Measurements from ENCODE around the gene QDPR.

QDPR gene

DNA sequence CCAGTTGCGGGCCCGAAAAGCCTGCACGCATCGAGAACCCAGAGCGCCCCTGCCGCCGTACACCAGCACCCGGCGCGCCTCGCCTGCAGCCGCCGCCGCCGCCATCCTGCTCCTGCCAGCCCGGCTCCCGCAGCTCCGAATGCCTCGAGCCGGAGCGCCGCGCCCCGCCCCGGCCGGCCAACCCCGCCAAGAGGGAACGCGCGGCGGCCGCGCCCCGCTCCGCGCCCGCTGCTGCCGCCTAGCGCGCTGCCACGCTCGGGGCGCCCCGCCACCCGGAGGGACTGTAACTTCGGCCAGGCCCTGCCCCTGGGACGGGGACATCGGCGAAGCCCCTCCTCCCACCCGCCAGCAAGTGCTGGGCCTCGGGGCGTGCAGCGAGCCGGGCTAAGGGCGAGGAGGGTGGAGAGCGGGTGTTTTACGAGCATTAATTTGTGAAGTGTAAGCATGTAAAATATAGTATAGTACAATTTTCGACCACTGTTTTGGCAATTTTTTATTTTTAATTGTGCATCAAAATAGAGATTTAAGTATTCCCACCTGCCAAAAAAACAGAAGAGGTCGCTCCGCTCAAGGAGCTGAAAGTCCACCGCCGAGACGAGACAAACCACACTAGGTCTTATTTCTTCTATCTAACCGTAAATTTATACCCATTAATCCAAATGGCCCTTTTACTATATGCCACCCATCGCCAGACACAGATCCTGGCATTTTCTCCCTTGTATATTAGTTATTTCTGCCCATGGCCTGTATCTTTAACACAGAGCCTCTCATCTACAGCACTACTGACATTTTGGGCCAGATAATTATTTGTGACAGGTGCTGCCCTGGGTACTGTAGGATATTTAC lies at the start of gene QDPR:
Gene QDPR (minus strand): TSS at position 141 of the 846 bp plus-strand sequence. CDS start 36 bp downstream, at position 105.
- TF ChIP-seq, protein P1, sequence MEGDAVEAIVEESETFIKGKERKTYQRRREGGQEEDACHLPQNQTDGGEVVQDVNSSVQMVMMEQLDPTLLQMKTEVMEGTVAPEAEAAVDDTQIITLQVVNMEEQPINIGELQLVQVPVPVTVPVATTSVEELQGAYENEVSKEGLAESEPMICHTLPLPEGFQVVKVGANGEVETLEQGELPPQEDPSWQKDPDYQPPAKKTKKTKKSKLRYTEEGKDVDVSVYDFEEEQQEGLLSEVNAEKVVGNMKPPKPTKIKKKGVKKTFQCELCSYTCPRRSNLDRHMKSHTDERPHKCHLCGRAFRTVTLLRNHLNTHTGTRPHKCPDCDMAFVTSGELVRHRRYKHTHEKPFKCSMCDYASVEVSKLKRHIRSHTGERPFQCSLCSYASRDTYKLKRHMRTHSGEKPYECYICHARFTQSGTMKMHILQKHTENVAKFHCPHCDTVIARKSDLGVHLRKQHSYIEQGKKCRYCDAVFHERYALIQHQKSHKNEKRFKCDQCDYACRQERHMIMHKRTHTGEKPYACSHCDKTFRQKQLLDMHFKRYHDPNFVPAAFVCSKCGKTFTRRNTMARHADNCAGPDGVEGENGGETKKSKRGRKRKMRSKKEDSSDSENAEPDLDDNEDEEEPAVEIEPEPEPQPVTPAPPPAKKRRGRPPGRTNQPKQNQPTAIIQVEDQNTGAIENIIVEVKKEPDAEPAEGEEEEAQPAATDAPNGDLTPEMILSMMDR (IDR thresholded peaks at IDR 0.05; ENCODE audit: low read depth, low read length): no peak
- H3K4me3 ChIP-seq (ENCODE audit: low read depth, low read length): peak within 1 kb of the TSS; percentile 76

DNA sequence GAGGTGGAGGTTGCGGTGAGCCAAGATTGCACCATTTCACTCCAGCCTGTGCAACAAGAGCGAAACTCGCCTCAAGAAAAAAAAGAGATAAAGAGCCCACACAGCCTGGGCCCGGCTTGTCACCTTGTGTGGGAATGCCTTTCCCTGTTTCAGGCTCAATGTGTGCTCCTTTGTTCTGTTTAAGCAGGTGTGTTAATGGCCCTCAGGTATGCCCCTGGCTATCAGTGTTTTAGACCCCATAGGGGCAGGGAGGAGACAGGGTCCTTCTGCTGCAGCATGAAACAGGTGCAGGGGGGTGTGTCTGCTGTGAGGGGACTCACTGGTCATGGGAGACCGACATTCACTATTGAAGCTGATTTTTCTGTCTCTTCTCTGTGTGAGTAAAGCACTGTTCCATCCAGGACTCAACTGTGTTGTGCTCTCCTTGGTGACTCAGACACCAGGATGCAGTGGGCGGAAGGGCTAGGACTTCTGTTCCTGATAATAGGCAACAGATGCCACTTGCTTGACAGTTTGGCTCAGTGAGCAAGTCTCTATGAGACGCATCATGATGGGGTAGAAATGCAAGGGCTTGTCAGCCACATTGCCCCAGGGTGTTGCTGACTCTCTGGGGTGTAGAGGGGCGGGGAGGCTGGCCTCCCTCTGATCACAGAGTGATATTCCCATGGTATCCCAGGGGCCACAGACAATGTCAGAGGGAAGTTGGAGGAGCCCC lies 49.5 kb upstream of the QDPR start:
- TF ChIP-seq, protein P1 (IDR thresholded peaks at IDR 0.05; ENCODE audit: low read depth, low read length): no peak
- no peak overlapping the region for H3K4me3 ChIP-seq (ENCODE audit: low read depth, low read length)

DNA sequence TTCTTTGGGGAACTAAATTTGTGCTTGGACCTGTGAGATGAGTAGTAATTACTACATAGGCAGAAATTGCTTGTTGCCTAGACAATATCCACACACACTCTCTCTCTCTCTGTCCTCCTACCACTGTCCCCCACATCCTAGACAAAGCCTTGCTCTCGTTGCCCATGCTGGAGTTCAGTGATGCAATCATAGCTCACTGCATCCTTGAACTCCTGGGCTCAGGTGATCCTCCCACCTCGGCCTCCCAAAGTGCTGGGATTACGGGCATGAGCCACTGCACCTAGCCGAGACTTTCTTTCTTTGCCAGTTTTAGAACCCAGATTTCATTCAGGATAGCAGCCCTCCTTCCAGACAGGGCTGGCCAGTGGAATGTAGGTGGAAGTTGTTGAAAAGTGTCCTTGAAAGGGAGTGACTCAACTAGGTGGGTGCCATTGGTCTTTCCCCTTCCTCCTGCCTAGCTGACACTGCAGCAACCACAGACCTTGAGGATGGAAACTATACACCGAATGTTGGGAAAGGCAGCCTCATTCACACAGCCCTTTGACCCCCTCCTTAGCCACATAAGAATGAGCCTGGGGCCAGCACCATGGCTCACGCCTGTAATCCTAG lies 48.3 kb upstream of the QDPR start:
- TF ChIP-seq, protein P1 (IDR thresholded peaks at IDR 0.05; ENCODE audit: low read depth, low read length): no peak
- H3K4me3 ChIP-seq (ENCODE audit: low read depth, low read length): no peak overlapping the region

DNA sequence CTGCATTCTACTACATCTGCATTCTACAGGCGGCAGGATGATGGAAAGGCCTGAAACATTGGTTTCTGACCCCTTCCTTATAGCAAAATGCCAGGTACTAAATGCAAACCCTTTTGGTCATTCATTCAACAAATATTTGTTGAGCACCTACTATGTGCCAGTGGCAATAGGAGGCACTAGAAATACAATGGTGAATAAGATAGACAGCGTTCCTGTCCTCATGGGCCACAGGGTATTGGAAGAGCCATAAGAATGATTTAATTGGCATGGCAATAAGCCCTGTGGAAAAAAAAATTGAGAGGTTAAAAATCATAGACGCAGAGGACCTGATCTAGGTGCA lies 47.8 kb upstream of the QDPR start:
- TF ChIP-seq, protein P1 (IDR thresholded peaks at IDR 0.05; ENCODE audit: low read depth, low read length): no peak
- no peak overlapping the region for H3K4me3 ChIP-seq (ENCODE audit: low read depth, low read length)

DNA sequence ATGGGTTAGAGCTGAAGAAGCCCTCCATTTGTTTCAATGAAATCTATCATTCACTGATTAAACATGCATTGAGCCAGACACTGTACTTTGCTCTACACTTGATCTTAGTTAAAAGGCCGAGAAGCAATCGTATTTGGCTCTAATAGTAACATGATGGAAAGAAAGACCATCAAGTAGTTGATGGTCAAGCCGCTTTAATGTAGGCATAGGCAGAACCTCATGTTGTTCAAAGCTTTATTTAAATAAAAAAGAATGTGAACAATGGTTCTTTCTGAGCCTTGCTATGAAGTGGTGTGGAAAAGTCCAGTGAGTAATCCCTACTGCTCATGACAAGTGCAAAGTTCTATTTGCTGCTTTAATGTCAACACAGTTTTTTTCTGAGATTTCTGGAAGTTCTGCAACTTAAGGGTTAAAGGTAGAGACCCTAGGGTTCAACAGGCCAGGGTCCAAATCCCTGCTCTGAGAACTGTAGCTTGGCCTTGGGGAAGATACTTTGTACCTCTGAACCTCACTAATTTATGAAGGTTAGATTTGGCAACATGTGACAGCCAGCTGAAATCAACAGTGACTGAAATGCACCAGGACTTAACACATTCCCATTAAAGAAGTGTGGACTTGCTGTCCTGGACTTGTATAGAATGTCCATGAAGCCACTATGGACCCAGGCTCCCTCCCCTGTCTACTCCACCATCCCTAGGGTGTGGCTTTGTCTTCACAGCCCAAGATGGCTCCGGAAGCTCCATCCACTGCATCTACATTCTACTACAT lies 47.2 kb upstream of the QDPR start:
- TF ChIP-seq, protein P1 (IDR thresholded peaks at IDR 0.05; ENCODE audit: low read depth, low read length): no peak
- no peak overlapping the region for H3K4me3 ChIP-seq (ENCODE audit: low read depth, low read length)

DNA sequence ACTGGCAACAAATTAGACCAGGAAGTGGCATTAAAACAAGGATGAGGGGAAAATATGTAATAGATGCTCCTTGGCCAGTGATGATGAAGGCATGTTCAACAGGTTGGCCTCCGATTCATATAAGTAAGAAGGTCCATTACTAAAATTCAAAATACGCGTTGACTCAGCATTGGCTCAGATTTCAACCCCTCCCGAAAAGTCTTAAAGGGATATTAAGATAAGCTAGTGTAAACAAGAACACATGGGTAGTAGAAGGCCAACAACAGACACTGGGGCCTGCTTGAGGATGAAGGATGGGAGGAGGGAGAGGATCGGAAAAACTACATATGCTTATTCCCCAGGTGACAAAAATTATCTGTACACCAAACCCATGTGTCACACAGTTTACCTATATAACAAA lies 46.0 kb upstream of the QDPR start:
- H3K4me3 ChIP-seq (ENCODE audit: low read depth, low read length): no peak overlapping the region
- TF ChIP-seq, protein P1 (IDR thresholded peaks at IDR 0.05; ENCODE audit: low read depth, low read length): no peak
